ENCODE measurements around the gene SWSAP1.
A peak's percentile ranks its signal among the peaks of the same experiment; 100 is the strongest.
"Not testable (repeated sequence)": the region's sequence is repeated elsewhere in the genome, so short reads cannot be mapped to it uniquely, and the experiment has no call there.

Gene SWSAP1

GRCh38 chr19:11379269-11379845, 4.9 kb downstream of the SWSAP1 start:
- DNase-seq: not testable (repeated sequence)

- no peak for DNase-seq
These were observed 5.4 kb downstream of the SWSAP1 start for GRCh38 chr19:11379857-11380350.

GRCh38 chr19:11380653-11381537, 6.4 kb downstream of the SWSAP1 start:
- peak; percentile 88 for DNase-seq

DNA sequence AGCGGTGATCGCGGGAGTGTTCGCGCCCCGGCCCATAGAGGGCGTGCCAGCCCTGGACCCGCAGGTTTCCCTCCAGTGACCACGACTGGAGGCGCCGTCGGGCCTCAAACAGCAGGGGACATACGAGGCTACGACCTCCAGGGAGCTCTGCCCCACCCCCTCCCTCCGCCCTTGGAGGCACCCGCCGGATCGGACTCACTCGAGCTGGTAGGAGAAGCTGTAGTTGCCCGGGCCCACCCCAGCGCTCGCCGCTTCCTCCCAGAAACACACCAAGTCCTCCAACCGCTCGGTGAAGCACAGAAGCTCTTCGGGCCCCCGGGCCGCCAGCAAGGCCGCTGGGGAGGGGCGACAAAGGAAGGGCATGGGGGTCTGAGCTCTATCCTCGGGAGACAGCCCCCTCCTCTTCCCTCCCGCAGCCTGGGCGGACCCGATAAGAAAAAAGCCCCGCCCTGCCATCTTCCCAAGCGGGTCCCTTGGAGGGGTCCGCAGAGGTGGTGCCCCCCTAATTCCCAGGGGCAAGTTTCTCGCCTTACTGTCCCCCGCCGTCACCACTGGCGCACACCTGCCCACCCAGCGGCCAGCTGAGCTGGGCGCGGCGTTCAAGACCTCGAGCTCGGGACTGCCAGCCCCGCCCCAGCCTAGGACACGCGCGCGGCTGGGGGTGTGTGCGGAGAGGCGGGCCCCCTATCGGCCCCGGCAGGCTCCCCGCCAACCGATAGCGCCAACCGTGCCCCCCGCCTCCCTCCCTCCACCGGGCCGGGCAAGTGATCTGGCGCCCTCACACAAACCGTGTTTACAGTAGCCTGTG, 8.6 kb downstream of the SWSAP1 start:
- DNase-seq: peak; percentile 29

DNA sequence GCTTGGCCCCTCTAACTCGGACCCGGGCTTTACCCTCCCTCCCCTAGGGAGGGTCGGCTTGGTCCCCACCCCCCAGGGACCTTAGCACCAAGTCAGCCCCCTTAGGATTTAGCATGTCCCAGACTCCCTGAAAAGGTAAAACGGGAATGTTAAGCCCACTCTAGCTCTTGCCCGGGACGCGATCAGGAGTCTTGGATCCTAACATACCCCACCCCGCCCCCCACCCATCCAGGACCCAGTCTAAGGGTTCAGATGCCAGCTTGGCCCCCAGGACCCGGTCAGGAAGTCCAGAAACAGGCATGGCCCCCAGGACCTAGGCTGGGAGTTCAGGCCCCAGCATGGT, 9.2 kb downstream of the SWSAP1 start:
- no peak for DNase-seq

GRCh38 chr19:11384778-11385129, 10.3 kb downstream of the SWSAP1 start:
- no peak for DNase-seq

DNA sequence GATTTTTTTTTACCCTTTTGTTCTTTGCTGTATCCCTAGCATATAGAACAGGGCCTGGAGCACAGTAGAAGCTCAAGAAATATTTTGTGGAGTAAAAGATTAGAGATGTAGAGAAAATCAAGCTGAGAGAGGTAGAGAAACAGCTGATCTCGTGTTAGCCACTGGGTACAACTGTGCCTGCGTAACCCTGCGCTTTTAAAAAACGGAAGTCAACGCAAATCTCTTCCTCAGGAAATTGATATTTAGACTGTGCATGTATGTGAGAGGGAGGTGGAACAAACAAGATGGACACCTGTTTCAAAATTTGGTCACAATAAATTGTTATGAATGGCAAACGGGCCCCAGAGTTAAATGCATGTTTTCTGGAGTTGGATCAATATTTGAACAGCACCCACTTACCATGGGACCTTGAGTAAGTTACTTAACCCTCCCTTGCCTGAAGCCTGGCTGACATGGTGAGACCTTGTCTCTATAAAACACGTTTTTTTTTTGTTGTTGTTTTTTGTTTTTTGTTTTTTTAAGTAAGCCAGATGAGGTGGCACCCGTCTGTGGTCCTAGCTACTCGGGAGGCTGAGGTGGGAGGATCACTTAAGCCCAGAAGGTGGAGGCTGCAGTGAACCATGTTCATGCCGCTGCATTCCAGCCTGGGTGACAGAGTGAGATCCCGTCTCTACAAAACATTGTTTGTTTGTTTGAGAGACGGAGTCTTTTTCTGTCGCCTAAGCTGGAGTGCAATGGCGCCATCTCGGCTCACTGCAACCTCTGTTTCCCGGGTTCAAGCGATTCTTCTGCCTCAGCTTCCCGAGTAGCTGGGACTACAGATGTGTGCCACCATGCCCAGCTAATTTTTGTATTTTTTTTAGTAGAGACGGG, 12.9 kb downstream of the SWSAP1 start:
- DNase-seq: no peak

DNA sequence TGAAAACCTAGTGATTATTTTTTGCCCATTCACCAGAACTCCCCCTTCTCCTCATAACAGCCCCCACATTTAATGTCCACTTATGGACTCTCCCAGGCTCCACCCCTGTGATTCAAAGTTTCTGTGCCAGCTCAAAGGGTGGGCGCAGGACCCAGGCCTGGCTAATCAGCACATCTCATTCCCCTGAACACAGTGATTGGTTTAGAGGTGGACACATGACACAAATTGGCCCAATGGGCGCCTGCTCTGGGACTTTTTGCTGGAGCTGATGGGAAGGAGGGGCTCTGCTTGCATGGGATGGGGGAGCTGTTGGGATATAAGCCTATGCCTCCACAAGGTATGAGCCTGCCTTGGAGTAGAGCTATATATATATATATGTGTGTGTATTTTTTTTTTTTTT, 15.9 kb downstream of the SWSAP1 start:
- no peak for DNase-seq

DNA sequence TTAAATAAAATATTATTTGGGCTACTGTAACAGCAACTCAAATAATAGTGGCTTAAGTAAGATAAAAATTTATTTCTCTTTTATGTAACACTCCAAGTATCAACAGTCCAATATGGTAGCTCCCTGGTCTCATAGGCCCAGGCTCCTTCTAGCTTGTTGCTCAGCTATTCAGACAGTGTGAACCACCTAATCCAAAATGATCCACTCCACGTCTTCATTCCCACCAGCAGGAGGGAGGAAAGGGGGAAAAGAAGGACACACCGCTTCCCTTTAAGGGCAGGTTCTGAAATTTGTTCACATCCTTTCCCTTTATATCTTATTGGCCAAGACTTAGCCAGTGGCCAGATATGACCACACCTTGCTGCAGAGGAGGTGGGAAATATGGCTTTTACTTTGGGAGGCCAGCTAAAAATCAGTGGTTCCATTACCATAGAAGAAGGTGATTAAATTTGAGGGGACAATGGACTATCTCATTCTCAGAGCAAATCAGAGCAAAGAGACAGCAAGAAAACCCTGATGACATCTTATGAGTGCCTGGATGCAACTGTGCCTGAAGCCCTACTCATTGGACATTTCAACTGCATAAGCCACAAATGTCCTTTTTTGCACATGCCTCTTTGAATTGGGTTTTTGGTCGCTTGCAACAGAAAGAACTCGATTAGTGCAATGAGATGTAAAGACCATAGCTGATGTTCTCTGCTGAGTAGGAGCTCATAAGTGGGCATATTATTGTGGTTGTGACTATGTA, 16.6 kb downstream of the SWSAP1 start:
- DNase-seq: no peak

- DNase-seq: no peak
These were observed 22.7 kb downstream of the SWSAP1 start for GRCh38 chr19:11397089-11397610.

DNA sequence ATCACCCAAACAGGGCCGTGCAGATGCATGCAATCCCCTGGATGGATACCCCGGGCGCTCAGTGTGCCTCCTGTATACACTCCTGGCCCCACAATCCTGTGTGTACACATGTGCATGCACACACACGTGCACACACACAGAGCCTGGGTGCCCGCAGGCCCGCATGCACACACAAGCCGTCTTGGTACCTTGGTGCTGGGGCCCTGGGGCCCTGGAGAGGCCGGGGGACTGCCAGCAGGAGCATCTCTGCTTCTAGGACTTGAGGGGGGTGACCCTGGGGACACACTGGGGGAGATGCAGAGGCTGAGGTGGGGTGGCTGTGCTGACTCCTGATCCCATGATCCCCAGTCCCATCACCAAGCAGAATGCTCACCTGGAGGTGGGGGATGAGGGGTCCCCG, 25.2 kb downstream of the SWSAP1 start:
- no peak for DNase-seq

DNA sequence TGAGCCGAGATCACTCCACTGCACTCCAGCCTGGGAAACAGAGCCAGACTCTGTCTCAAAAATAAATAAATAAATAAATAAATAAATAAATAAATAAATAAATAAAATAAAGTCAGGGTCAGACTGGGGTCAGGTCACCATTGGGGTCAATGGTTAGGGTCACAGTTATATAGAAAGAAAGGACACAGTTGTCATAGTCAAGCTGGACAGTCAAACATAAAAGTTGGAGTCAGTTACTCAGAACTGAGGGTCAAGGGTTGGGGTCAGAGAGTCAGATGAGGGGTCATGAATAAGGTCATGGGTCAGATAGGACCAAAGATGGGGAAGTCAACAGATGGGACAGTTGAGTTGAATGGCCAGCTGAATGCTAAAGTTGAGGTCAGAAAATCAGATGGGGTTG, 26.3 kb downstream of the SWSAP1 start:
- DNase-seq: no peak

DNA sequence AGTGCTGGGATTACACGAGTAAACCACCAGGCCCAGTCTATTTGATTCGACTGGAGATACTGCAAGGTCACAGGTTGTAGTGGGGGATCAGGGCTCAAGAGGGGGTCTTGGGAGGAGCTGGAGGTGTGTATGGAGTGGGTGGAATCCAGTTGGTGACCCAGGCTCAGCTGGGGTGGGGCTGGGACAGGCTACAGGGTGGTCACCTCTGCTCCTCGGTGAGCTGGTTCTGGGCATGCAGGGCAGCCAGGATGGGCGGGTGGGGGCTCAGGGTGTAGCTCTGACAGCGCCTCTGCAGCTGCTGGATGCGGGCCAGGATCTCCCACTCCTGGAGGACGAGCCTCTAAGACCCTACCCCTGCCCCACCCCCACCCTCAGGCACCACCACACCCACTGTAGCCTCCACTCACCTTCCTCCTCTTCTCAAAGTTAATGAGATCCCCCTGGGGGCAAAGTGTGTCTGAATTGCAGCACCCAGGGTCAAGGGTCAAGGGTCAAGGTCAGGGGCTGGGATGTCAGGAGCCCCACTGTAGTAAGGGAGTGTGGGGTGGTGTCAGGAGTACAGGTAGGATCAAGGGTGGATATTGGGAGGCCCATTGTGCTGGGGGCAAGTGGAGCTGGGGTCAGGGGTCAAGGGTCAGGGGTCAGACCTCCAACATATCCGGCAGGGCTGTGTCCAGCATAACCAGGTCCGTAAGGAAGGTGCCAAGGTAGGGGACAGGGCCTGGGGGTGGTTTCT, 27.5 kb downstream of the SWSAP1 start:
- no peak for DNase-seq

DNA sequence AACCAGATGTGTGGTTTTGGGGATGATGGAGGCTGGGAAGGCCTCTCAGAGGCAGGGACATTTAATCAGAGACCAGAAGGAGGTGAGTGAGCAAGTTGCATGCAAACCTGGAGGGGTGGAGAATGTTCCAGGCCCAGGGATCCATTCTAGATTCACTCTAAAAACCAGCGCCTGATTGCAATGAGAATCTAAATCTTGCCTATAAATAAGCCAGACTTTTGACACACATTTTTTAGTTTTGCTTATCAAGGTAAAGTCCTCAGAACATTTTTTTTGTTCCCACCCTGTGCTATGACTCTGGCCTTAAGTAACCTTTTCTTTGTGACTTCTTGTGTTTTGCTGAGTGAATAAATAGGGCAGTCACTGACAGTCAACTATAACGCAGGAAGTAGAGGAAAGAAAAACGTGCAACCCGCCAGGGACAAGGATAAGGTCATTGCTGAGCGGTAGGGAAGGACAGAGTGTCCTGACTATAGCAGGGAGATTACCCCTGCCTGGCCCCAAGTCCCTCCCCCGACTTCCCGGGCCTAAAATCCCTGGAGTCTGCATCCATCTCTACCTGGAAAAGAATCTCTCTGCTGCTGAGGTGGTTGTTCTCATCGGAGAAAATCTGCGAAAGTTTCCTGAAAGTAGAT, 30.2 kb downstream of the SWSAP1 start:
- DNase-seq: no peak

DNA sequence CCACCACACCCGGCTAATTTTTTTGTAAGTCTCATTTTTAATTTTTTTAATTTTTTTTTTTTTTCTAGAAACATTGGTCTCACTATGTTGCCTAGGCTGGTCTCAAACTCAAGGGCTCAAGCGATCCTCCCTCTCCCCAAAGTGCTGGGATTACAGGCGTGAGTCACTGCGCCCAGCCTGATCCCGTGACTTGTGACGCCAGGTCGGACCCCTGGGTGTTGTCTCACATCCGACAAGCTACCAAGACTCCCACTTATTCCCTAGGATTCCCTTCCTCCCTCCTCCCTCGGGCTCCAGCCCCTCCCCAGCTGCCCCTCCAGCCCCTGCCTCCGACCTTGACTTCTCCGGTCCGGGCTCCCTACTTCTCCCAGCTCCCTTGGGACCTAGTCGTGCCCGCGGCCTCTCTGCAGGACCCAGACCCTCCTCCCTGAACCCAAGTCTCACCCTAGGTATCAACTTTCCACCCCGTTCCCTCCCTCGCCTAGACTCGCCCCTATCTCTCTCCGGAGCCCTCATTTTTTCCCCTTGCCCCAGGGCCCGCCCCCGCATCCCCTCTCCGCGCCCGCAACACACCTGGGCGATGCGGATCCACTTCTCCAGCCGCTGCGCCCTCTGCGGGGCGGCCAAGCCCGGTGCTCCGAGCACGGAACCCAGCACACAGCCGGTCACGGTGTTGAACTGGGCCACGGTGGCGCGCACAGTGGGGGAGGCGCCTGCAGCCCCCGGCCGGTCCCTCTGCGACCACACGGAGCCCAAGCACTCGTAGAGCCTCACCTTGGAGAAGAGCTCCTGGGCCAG, 31.6 kb downstream of the SWSAP1 start:
- DNase-seq: no peak

DNA sequence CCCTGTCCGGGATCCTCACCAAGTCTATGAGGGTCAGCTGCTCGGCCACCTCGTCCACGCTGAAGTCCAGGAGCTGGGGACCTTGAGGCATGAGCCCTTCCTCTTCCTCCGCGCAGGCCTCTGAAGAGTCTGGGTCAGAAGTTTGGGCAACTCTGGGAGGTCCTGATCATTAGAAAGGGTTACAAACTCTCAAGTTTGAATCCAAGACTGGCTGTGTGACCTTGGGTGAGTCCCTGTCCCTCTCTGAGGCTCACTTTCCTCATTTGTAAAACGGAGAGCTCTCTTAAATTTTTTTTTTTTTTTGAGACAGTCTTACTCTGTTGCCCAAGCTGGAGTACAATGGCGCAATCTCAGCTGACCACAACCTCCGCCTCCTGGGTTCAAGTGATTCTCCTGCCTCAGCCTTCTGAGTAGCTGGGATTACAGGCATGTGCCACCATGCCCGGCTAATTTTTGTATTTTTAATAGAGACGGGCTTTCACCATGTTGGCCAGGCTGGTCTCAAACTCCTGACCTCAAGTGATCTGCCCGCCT, 32.3 kb downstream of the SWSAP1 start:
- DNase-seq: not testable (repeated sequence)

- no peak for DNase-seq
These were observed 34.1 kb downstream of the SWSAP1 start for GRCh38 chr19:11408591-11408990.

DNA sequence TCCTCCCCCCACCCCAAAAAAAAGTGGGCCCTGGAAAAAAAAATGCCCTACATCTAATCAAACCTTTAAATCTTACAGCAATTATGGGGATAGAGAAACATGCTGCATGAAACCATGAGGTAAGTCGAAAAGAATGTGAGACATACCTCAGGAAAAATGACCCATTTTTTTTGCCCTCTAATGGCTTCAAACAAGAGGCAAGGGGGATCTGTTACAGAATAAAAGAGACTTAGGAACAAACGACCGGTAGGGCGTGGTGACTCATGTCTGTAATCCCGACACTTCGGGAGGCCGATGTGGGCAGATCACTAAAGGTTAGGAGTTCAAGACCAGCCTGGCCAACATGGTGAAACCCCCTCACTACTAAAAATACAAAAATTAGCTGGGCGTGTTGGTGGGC, 36.2 kb downstream of the SWSAP1 start:
- DNase-seq: no peak

DNA sequence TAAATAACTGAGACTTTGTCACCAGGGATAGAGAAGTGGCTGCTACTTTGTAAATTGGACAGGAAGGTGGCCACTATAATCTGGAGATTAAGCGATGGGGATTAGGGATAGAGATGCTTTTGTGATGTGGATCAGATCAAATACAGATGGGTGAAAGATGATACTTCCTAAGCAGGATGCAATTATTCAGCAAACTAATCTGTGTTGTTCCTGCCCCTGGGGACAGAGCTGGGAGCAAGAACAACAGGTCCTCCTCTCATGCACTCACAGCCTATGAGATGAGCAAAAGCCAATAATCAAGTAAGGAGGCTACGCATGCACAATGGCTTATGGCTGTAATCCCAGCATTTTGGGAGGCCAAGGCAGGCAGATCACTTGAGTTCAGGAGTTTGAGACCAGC, 40.1 kb downstream of the SWSAP1 start:
- no peak for DNase-seq

All from GDM1 (cell line).